CD4-positive, CD25-positive, alpha-beta regulatory T cell (primary cell): ENCODE measurements around the gene HDAC4. TPM values are rescaled to one million over a fixed set of nuclear protein-coding genes. Genes with fewer than 3 reads are reported as not detected.
"Not testable (repeated sequence)": the region's sequence is repeated elsewhere in the genome, so short reads cannot be mapped to it uniquely, and the experiment has no call there.

Experiments
- ATAC-seq, 2 donors: fragments of 150-1000 bp; cut with Tn5 transposase; one replicate each; pipeline ENCODE4 v1.10.0; 2021; ENCODE audit warnings: low read depth in 2 of 2, moderate number of reproducible peaks in 2 of 2, moderate library complexity in 1 of 2
- DNase-seq, 3 donors: peaks; one replicate each; pipeline versions ENCODE4 v3.0.0 to v3.0.0-alpha.2; 2012 to 2022; ENCODE audit warnings: mixed read lengths in 1 of 3
- H3K27ac ChIP-seq: one replicate; pipeline ENCODE4 v1.7.0; 2013; ENCODE audit warnings: mild to moderate bottlenecking, low read length; ENCODE audit not compliant: insufficient read depth, poor library complexity, severe bottlenecking
- H3K27me3 ChIP-seq: one replicate; pipeline ENCODE4 v1.7.0; 2013; ENCODE audit warnings: low read length; ENCODE audit not compliant: control insufficient read depth, insufficient read depth
- H3K36me3 ChIP-seq: one replicate; pipeline ENCODE4 v1.7.0; 2013; ENCODE audit warnings: mild to moderate bottlenecking, low read length, moderate library complexity; ENCODE audit not compliant: control insufficient read depth, insufficient read depth
- H3K4me1 ChIP-seq: 2 replicates; pipeline ENCODE4 v1.7.0; 2013; ENCODE audit warnings: mild to moderate bottlenecking, low read length; ENCODE audit not compliant: insufficient read depth, control insufficient read depth, poor library complexity, severe bottlenecking
- H3K4me3 ChIP-seq: one replicate; pipeline ENCODE4 v1.7.0; 2013; ENCODE audit warnings: low read depth, mild to moderate bottlenecking, low read length, moderate library complexity
- H3K9me3 ChIP-seq, 2 experiments: 1 replicate in 1 of 2; 2 replicates in 1 of 2; pipeline ENCODE4 v1.7.0; 2013; ENCODE audit warnings: low read length in 2 of 2, mild to moderate bottlenecking in 1 of 2, moderate library complexity in 1 of 2; ENCODE audit not compliant: control insufficient read depth in 2 of 2
- H3K27ac Mint-ChIP-seq, 3 donors: one replicate each; pipeline ENCODE4 v1.8.0; 2020 to 2022; ENCODE audit warnings: mild to moderate bottlenecking in 3 of 3, mixed read lengths in 3 of 3, moderate library complexity in 2 of 3
- H3K27me3 Mint-ChIP-seq: one replicate; pipeline ENCODE4 v1.8.0; 2022; ENCODE audit warnings: mild to moderate bottlenecking, mixed read lengths
- H3K36me3 Mint-ChIP-seq: one replicate; pipeline ENCODE4 v1.8.0; 2020; ENCODE audit warnings: mixed read lengths
- H3K4me1 Mint-ChIP-seq, 4 donors: one replicate each; pipeline ENCODE4 v1.8.0; 2020 to 2022; ENCODE audit warnings: mixed read lengths in 4 of 4, mild to moderate bottlenecking in 1 of 4
- H3K4me3 Mint-ChIP-seq, 4 donors: one replicate each; pipeline ENCODE4 v1.8.0; 2020 to 2022; ENCODE audit warnings: mild to moderate bottlenecking in 4 of 4, mixed read lengths in 4 of 4, moderate library complexity in 3 of 4
- H3K9me3 Mint-ChIP-seq, 7 donors: one replicate each; pipeline ENCODE4 v1.8.0; 2020 to 2022; ENCODE audit warnings: mixed read lengths in 7 of 7, mild to moderate bottlenecking in 3 of 7, moderate library complexity in 2 of 7
- polyA plus RNA-seq, 4 donors: library from polyadenylated mRNA; unstranded; fragments of 300-500 nt; fragmentation: Illumina TruSeq; gene quantifications; one replicate each; pipeline ENCODE4 v1.2.3, GENCODE V29; 2021
- total RNA-seq: library from RNA; stranded (reverse); gene quantifications from one replicate; pipeline ENCODE4 v1.2.3, GENCODE V29; 2022

The HDAC4 gene
- total and polyA plus RNA-seq, 5 donors from 2014 or later, result 6.5 to 118 (median 8.6) TPM

GRCh38 chr2:239038773-239039478 lies 361.9 kb downstream of the HDAC4 start:
- no peak overlapping the region for H3K4me3 ChIP-seq
- H3K27ac Mint-ChIP-seq, result no peak overlapping the region
- peaks cover 17% of the 10 kb centered on the region for H3K27me3 Mint-ChIP-seq
- H3K9me3 Mint-ChIP-seq, result no peaks in the 10 kb centered on the region
- no peaks in the 10 kb centered on the region for H3K9me3 ChIP-seq
- DNase-seq (no peak), ATAC-seq (no peak)
- no peaks in the 10 kb centered on the region for H3K36me3 ChIP-seq
- no peaks in the 10 kb centered on the region for H3K4me1 Mint-ChIP-seq
- no peak overlapping the region for H3K4me3 Mint-ChIP-seq
- no peaks in the 10 kb centered on the region for H3K27me3 ChIP-seq
- H3K4me1 ChIP-seq, result peaks cover 6% of the 10 kb centered on the region
- no peak overlapping the region for H3K27ac ChIP-seq
- H3K36me3 Mint-ChIP-seq, result no peaks in the 10 kb centered on the region

- not testable (repeated sequence) for H3K9me3 ChIP-seq, H3K36me3 ChIP-seq, DNase-seq, H3K36me3 Mint-ChIP-seq, H3K4me1 ChIP-seq, H3K27me3 ChIP-seq, H3K27ac ChIP-seq, H3K4me3 ChIP-seq, H3K9me3 Mint-ChIP-seq, H3K4me3 Mint-ChIP-seq, H3K4me1 Mint-ChIP-seq, ATAC-seq
- peak overlapping the region in 1 of 3 donors; percentile 46 for H3K27ac Mint-ChIP-seq
- peaks cover 24% of the 10 kb centered on the region for H3K27me3 Mint-ChIP-seq
Observed at GRCh38 chr2:239038284-239038683, 362.5 kb downstream of the HDAC4 start.

DNA sequence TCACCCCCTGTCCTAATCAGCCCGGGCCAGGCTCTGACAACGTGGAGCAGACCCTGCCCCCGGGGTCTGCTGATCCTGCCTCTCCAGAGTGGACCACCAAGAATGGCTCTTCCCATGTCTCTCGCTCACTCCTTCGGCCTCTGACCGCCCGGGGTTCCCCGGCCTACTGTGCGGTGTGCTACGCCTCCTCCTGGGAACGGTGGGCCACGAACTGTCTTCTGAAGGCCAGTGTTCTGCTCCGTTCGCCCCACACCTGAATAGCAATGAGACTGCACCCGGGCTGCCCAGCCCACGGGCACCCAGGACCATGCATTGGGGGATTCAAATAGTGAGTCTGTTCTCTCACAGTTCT lies 363.3 kb downstream of the HDAC4 start:
- Histone ChIP-seq H3K27me3 (no peaks in the 10 kb centered on the region), H3K4me1 (peaks cover 6% of the 10 kb centered on the region), H3K4me3 (no peak overlapping the region), H3K9me3 (no peaks in the 10 kb centered on the region), H3K36me3 (no peaks in the 10 kb centered on the region), H3K27ac (no peak overlapping the region)
- Mint-ChIP-seq H3K4me3 (no peak overlapping the region), H3K27ac (no peak overlapping the region), H3K9me3 (no peaks in the 10 kb centered on the region), H3K4me1 (no peaks in the 10 kb centered on the region), H3K27me3 (peaks cover 29% of the 10 kb centered on the region), H3K36me3 (no peaks in the 10 kb centered on the region)
- DNase-seq (no peak), ATAC-seq (no peak)

DNA sequence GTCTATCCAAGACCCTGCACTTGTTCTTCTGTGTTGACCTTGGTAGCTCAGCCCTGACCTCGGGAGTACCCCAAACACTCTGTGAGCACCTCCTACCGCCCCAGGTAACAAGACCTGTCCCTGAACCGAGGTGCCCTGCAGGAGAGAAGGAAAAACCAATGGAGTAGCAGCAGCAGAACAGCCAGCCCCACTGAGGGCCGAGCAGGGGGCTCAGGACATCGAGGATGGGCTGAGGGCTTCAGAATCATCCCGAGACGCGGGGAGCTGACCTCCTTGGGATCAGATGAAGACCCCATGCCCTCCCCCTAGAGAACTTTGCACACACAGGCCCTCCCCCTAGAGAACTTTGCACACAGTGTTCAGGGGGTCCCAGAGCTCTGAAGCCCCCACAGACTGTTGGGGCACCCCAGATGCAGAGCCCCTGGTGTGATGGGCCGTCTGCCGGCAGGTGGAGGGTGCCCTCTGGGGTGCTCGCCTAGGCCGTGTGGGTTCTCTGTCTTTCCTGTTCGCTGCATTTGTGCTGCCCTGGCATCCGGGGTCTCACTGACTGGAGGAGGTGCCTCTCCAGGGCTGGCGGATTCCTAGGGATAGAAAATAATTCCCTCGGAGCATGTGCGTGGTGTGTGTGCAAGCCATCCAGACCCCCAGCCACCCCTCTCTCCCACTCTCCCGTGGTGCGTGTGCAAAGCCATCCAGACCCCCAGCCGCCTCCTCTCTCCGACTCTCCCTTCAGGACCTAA lies 363.8 kb downstream of the HDAC4 start:
- peaks cover 33% of the 10 kb centered on the region for H3K27me3 Mint-ChIP-seq
- Histone ChIP-seq H3K36me3 (no peaks in the 10 kb centered on the region), H3K27me3 (no peaks in the 10 kb centered on the region), H3K4me1 (peaks cover 6% of the 10 kb centered on the region), H3K9me3 (no peaks in the 10 kb centered on the region), H3K4me3 (no peak overlapping the region), H3K27ac (no peak overlapping the region)
- DNase-seq, result no peak
- no peak overlapping the region for H3K27ac Mint-ChIP-seq
- no peak for ATAC-seq
- H3K36me3 Mint-ChIP-seq, result no peaks in the 10 kb centered on the region
- no peak overlapping the region for H3K4me3 Mint-ChIP-seq
- H3K4me1 Mint-ChIP-seq, result no peaks in the 10 kb centered on the region
- H3K9me3 Mint-ChIP-seq, result no peaks in the 10 kb centered on the region

DNA sequence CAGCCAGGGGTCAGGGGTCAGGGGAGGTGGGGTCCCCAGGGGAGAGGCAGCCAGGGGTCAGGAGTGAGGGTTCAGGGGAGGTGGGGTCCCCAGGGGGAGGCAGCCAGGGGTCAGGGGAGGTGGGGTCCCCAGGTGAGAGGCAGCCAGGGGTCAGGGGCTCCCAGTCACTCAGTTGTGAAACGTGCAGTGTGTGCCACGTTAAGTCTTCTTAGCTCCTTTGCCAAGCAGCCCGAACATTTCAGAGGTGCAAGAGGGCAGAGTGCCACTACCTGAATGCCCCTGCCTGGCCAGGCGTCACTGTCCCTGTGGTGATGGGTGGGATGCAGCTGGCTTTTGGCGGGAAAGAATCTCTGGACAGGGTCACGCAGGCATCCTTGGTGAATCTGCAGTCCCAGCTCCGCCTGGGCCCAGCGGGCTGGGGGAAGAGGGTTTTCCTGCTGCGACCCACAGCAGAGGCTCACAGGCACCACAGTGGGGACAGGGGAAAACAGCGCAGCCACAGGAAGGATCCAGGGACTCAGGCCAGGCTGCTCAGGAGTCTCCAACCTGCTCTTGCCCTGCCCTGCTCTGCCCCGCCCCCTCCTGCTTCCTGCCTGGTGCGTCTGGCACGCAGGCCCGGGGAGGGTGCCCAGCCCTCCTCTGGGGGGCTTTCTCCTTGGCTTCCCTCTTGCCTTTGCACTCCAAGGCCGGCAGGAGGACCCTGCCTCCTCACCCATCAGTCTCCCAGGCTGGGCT lies 364.7 kb downstream of the HDAC4 start:
- Histone ChIP-seq H3K27me3 (no peaks in the 10 kb centered on the region), H3K36me3 (no peaks in the 10 kb centered on the region), H3K4me3 (no peak overlapping the region), H3K27ac (no peak overlapping the region), H3K9me3 (no peaks in the 10 kb centered on the region), H3K4me1 (peaks cover 6% of the 10 kb centered on the region)
- Mint-ChIP-seq H3K27me3 (peaks cover 33% of the 10 kb centered on the region), H3K27ac (no peak overlapping the region), H3K9me3 (no peaks in the 10 kb centered on the region), H3K4me1 (no peaks in the 10 kb centered on the region), H3K4me3 (no peak overlapping the region), H3K36me3 (no peaks in the 10 kb centered on the region)
- ATAC-seq (no peak), DNase-seq (peak in 1 of 3 donors; percentile 11)

- Mint-ChIP-seq H3K4me1 (no peaks in the 10 kb centered on the region), H3K36me3 (no peaks in the 10 kb centered on the region), H3K9me3 (no peaks in the 10 kb centered on the region), H3K27me3 (peaks cover 37% of the 10 kb centered on the region), H3K27ac (no peak overlapping the region), H3K4me3 (no peak overlapping the region)
- Histone ChIP-seq H3K4me1 (peaks cover 6% of the 10 kb centered on the region), H3K36me3 (no peaks in the 10 kb centered on the region), H3K27me3 (peaks cover 5% of the 10 kb centered on the region), H3K4me3 (no peak overlapping the region), H3K27ac (no peak overlapping the region), H3K9me3 (no peaks in the 10 kb centered on the region)
- ATAC-seq, result peak; percentile 68
- DNase-seq, result peak; percentile 32 to 56 (median 45)
Observed at GRCh38 chr2:239035361-239035814, 365.4 kb downstream of the HDAC4 start.

DNA sequence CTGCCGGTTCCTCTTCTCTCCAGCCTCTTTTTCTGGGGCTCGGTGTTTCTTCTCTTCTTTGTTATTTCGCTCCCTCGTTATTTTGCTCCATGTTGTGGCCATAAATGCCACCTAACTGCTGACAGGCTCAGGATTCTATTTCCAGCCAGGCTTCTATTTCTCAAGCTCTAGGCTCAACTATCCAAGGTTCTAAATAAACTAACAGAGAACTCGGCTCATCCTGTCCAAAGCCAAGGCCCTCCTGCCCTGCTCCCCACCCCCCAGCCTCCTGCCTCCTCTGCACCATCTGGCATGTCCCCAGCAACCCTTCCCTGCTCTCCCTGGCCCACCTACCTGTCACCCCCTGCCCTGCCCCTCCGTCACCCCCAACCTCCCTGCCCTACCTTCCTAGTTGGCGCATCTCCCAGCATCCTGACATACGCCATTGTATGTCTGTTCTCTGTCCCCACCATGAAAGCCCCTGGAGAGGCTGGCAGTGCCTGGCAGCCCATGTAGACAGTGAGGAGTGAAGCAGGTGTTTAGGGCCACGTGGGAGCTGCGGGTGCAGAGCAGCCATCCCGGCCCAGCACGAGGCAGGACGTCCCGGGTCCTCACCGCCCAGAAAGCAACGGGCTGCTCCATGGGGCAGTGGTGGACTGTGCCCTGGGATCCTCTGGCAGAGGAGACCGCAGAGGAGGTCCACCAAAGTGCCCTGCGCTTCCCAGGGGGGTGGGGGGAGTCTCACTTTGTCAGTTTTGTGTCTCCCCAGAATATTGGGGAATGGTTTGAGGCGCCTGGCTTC lies 366.1 kb downstream of the HDAC4 start:
- Histone ChIP-seq H3K36me3 (no peaks in the 10 kb centered on the region), H3K27ac (no peak overlapping the region), H3K4me3 (no peak overlapping the region), H3K9me3 (no peaks in the 10 kb centered on the region), H3K27me3 (peaks cover 6% of the 10 kb centered on the region), H3K4me1 (peaks cover 6% of the 10 kb centered on the region)
- Mint-ChIP-seq H3K4me1 (no peaks in the 10 kb centered on the region), H3K36me3 (no peaks in the 10 kb centered on the region), H3K27me3 (peaks cover 42% of the 10 kb centered on the region), H3K4me3 (no peak overlapping the region), H3K9me3 (no peaks in the 10 kb centered on the region), H3K27ac (peak overlapping the region in 1 of 3 donors; percentile 60)
- ATAC-seq, result no peak
- no peak for DNase-seq
